Adrenal gland (tissue), 12 donors: Measurements from ENCODE around the gene DPP8. TPM values are rescaled to one million over a fixed set of nuclear protein-coding genes. Genes with fewer than 3 reads are reported as not detected.
A peak's percentile ranks its signal among the peaks of the same experiment; 100 is the strongest.

Source experiments
- DNase-seq, 7 donors: peaks; one replicate each; pipeline ENCODE4 v3.0.0-alpha.2; 2019 to 2020
- H3K27ac ChIP-seq, 5 donors: fragments of 200-600 bp; sonication (generic) in 4 of 5; 1 replicate in 3 of 5; 2 replicates in 2 of 5; pipeline versions ENCODE4 v1.5.1 to v1.8.0; 2016 to 2020; ENCODE audit warnings: mild to moderate bottlenecking in 1 of 5
- H3K27me3 ChIP-seq: fragments of 200-600 bp; 2 replicates; pipeline ENCODE4 v1.8.0; 2021
- H3K36me3 ChIP-seq, 2 donors: fragments of 200-600 bp; replicated peaks in 1 of 2; 1 replicate in 1 of 2; 2 replicates in 1 of 2; pipeline versions ENCODE4 v1.5.1 to v1.8.0; 2018 to 2022
- H3K4me1 ChIP-seq, 2 donors: fragments of 200-600 bp; replicated peaks in 1 of 2; 1 replicate in 1 of 2; 2 replicates in 1 of 2; pipeline versions ENCODE4 v1.5.1 to v1.8.0; 2018 to 2021
- H3K4me3 ChIP-seq, 4 donors: fragments of 200-600 bp; sonication (generic) in 3 of 4; one replicate each; pipeline ENCODE4 v1.5.1; 2016 to 2018
- H3K9me3 ChIP-seq, 3 donors: fragments of 200-600 bp; sonication (generic) in 1 of 3; replicated peaks in 1 of 3; 1 replicate in 2 of 3; 2 replicates in 1 of 3; pipeline versions ENCODE4 v1.5.1 to v1.8.0; 2016 to 2021
- CTCF ChIP-seq, 6 experiments: fragments of 450-650 bp in 4 of 6; fragments of 200-600 bp in 2 of 6; sonication (generic) in 1 of 6; IDR thresholded peaks; 1 replicate in 5 of 6; 2 replicates in 1 of 6; pipeline versions ENCODE4 v1.5.1 to v1.8.0; 2016 to 2021; ENCODE audit warnings: antibody characterized with exemption in 6 of 6, mild to moderate bottlenecking in 2 of 6, moderate library complexity in 1 of 6
- POLR2A ChIP-seq, 2 donors: fragments of 450-650 bp; IDR thresholded peaks; one replicate each; pipeline ENCODE4 v1.6.1; 2017; ENCODE audit warnings: antibody characterized with exemption in 2 of 2, mild to moderate bottlenecking in 2 of 2, moderate library complexity in 1 of 2
- WGBS, 4 donors: extraction: QIAGEN DNeasy Blood & Tissue Kit in 2 of 4; methylation state at CpG; one replicate each; pipeline versions ENCODE4 v1.1.5 to v1.1.7; 2013 to 2017; 5-methylcytosine and 5-hydroxymethylcytosine counted together
- intact Hi-C, 2 donors: fragments of 100-400 bp; cut with DNase I; formaldehyde crosslinking; loops; one replicate each; pipeline versions ENCODE4 v1.14.1 to v1.15.0; 2022 to 2023
- polyA plus RNA-seq, 3 donors: library from polyadenylated mRNA; stranded (reverse); fragments of 200-250 nt in 2 of 3; fragments of 350-450 nt in 1 of 3; fragmentation: Illumina TruSeq in 1 of 3; extraction: RNeasy Lipid Tissue Mini Kit (QIAGEN cat#74804) in 1 of 3; gene quantifications; one replicate each; pipeline ENCODE4 v1.2.3, GENCODE V29; 2013 to 2014
- total RNA-seq, 9 donors: library from RNA; depleted of rRNA in 4 of 9; stranded (reverse); fragments of >200 nt in 4 of 9; fragments of 120-200 nt in 1 of 9; fragmentation: NEBNext Ultra II Directional in 1 of 9; extraction: Animal tissue kit (Norgen Biotek cat#: 25700) in 1 of 9; gene quantifications; one replicate each; pipeline versions ENCODE4 v1.1.0 to v1.2.4, GENCODE V29; 2013 to 2023
- donor health status: healthy with polysubstance abuse.
- donor health status: Bipolar disorder and iron deficiency.
- donor health status: DM: yes; HTN: yes; CAD: no.
- donor health status: DM: no; HTN: no; CAD: no.
- donor health status: DM: no; HTN: no; CAD: no.
- donor health status: DM: yes; HTN: yes; CAD: no.

The DPP8 gene
- total and polyA plus RNA-seq, 12 donors: 5.7 to 101 (median 40.4) TPM

- Histone ChIP-seq H3K36me3 (peaks cover 0 to 36% of the 10 kb centered on the region in 2 donors), H3K27ac (peak overlapping the region in 4 of 5 donors; percentile 43 to 62 (median 54)), H3K4me1 (peaks cover 20 to 58% of the 10 kb centered on the region in 2 donors), H3K9me3 (no peaks in the 10 kb centered on the region), H3K4me3 (peak overlapping the region in 1 of 4 donors; percentile 8), H3K27me3 (no peaks in the 10 kb centered on the region)
- peak; percentile 43 to 79 (median 70) for DNase-seq
- 34 to 40% (median 37%) methylated on average over 10 of the region's 10 CpGs for WGBS, 4 donors
- TF ChIP-seq CTCF (IDR thresholded peaks at IDR 0.05) (no peak), POLR2A (IDR thresholded peaks at IDR 0.05) (peak in 1 of 2 donors; percentile 12)
- intact Hi-C loops: no loop called here
Measured at GRCh38 chr15:65512807-65513416, 4.6 kb downstream of the DPP8 start.

GRCh38 chr15:65512189-65512588 is 5.3 kb downstream of the DPP8 start:
- intact Hi-C loops: no loop called here
- Histone ChIP-seq H3K4me1 (peaks cover 20 to 57% of the 10 kb centered on the region in 2 donors), H3K27me3 (no peaks in the 10 kb centered on the region), H3K9me3 (no peaks in the 10 kb centered on the region), H3K27ac (peak overlapping the region in 4 of 5 donors; percentile 43 to 62 (median 50)), H3K4me3 (no peak overlapping the region), H3K36me3 (peaks cover 0 to 38% of the 10 kb centered on the region in 2 donors)
- TF ChIP-seq CTCF (IDR thresholded peaks at IDR 0.05): no peak
- TF ChIP-seq POLR2A (IDR thresholded peaks at IDR 0.05): no peak
- no peak for DNase-seq
- 80 to 88% (median 86%) methylated on average over 5 of the region's 5 CpGs for WGBS, 4 donors

- no peak overlapping the region for H3K27ac ChIP-seq
- no peaks in the 10 kb centered on the region for H3K9me3 ChIP-seq
- DNase-seq: no peak
- H3K27me3 ChIP-seq: no peaks in the 10 kb centered on the region
- no peak overlapping the region for H3K4me3 ChIP-seq
- no peak for TF ChIP-seq POLR2A (IDR thresholded peaks at IDR 0.05)
- TF ChIP-seq CTCF (IDR thresholded peaks at IDR 0.05): no peak
- H3K4me1 ChIP-seq: peaks cover 8 to 35% of the 10 kb centered on the region in 2 donors
- peaks cover 0 to 63% of the 10 kb centered on the region in 2 donors for H3K36me3 ChIP-seq
- 84 to 96% (median 87%) methylated on average over 2 of the region's 2 CpGs for WGBS, 4 donors
- intact Hi-C loops: no loop called here
Measured at GRCh38 chr15:65509321-65509720, 8.2 kb downstream of the DPP8 start.

GRCh38 chr15:65494076-65494475 is 23.4 kb downstream of the DPP8 start:
- 74 to 88% (median 79%) methylated on average over 4 of the region's 4 CpGs for WGBS, 4 donors
- H3K36me3 ChIP-seq: peaks cover 0 to 42% of the 10 kb centered on the region in 2 donors

More at GRCh38 chr15:65494076-65494475, 23.4 kb downstream of the DPP8 start:
- Histone ChIP-seq H3K9me3 (no peaks in the 10 kb centered on the region), H3K27me3 (no peaks in the 10 kb centered on the region), H3K27ac (no peak overlapping the region), H3K4me3 (no peak overlapping the region), H3K4me1 (no peaks in the 10 kb centered on the region)
- DNase-seq: no peak
- intact Hi-C loops: no loop called here
- TF ChIP-seq POLR2A (IDR thresholded peaks at IDR 0.05) (no peak), CTCF (IDR thresholded peaks at IDR 0.05) (no peak)
